CD4-positive, alpha-beta T cell treated with Interleukin-4 for 1 hour (primary cell): ENCODE data around the gene CTIF.

Experiments
- DNase-seq, 2 donors: peaks; one replicate each; pipeline ENCODE4 v3.0.0-alpha.2; 2020 to 2022

Gene CTIF

DNA sequence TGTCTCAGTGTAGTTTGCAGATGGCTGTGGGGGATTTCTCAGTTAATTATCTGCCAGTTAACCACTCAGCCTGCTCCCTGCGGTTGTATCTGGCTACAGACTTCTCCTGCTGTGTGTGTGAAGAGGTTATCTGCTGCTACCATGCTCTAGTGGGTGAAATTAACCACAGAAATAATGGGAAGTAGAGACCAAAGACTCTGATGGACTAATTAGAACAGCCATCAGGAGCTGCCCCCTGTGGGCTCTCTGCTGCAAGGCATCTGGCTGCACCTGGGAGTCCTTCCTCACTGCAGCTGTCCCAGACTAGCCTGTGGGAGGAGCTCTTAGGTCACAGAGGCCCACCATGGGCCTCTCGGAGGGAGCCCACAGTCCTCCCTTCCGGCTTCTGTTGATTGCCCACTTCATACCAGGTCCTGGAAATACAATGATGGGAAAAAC, 66.6 kb downstream of the CTIF start:
- DNase-seq: no peak

- DNase-seq: no peak
Observed at GRCh38 chr18:48607056-48607984, 68.5 kb downstream of the CTIF start.

DNA sequence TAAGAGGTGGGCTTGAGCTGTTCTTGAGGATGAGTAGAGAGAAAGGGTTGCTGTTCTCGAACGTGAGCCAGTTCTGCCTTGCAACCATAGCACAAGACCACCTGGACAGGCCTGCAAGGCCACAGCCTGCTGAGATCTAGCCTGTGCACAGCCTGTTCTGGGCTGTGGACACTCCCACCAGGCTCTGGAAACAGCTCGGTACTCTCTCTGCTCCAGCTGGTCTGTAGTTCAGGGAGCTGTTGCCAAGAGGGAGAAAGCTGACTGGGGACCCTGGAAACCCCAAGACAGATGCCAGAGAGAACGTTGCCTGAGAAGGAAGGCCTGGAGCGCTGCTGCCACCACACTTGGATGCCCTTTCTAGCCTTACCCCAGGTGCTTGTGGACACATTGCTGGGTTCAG, 69.8 kb downstream of the CTIF start:
- no peak for DNase-seq

DNA sequence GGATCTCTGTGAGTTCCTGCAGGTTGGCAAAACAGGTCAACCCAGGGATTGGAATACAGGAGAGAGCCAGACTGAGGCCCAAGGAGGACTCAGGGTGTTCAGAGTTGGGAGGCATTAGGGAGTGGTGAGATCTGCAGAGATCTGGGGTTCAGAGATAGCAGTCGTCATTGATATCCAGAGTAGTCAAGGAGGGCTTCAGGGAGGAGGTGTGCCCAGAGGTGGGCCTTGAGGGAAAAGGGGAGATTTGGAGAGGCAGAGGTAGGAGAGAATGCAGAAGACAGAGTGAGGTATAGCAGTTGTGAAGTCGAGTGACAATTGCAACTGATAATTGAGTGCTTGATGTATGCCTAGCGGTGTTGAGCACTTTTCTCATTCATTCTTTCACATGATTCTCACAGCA, 70.3 kb downstream of the CTIF start:
- no peak for DNase-seq

GRCh38 chr18:48609820-48610815, 71.3 kb downstream of the CTIF start:
- no peak for DNase-seq

DNA sequence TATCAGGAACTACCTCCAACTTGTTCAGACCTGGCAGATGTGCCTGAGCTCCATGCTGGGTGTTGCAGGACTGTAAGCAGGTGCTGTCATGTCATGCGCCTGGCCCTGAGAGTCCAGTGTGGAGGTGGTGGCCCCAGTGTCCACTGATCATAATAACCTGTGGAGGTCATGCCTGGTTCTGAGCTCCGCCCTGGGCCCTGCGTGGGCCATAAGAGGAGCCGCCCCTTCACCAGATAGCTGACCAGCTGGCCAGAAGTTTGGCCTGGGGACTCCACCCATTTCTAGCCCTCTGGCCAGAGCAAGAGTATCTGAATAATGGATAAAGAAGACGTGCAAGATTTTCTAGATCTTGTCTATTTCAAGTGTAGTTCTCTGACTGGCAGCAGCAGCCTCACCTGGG, 72.4 kb downstream of the CTIF start:
- DNase-seq: no peak

- no peak for DNase-seq
Observed at GRCh38 chr18:48611785-48612480, 73.1 kb downstream of the CTIF start.

DNA sequence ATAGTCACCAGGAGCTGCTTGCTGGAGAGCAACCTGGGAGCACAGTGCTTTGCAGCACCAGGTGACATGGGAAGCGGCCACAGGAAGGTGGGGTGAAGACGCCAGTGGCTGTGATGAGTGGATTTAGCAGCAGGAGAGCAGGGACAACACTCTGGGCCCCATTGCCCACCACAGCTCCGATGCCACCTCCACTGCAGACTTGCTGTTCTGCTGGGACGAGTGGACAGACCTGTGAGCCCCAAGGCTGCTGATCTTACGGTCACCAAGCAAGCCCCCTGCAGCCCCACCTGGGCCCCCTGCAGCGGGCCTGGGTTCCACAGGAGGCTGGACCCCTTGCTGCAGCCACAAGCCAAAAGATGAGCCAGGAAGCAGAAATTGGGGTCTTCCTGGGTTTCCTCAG, 73.7 kb downstream of the CTIF start:
- DNase-seq: no peak

GRCh38 chr18:48612917-48613316, 74.1 kb downstream of the CTIF start:
- no peak for DNase-seq

- DNase-seq: no peak
Observed at GRCh38 chr18:48613589-48614404, 75.0 kb downstream of the CTIF start.

- DNase-seq: no peak
Observed at GRCh38 chr18:48615566-48616401, 77.0 kb downstream of the CTIF start.

GRCh38 chr18:48616484-48617255, 77.8 kb downstream of the CTIF start:
- DNase-seq: no peak

- DNase-seq: no peak
Observed at GRCh38 chr18:48617844-48618497, 79.1 kb downstream of the CTIF start.

GRCh38 chr18:48619016-48619415, 80.2 kb downstream of the CTIF start:
- DNase-seq: no peak

DNA sequence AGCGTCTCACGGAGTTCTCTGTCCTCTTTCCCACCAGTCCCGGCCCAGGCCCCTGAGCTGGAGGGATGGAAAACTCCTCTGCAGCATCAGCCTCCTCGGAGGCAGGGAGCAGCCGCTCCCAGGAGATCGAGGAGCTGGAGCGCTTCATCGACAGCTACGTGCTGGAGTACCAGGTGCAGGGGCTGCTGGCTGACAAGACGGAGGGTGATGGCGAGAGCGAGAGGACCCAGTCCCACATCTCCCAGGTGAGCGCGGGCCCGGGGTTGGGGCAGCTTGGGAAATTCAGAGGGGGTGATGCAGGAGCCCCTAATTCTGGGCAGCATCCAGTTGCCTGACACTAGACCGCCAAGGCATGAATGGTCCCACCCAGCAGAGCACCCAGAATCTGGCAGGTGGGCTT, 80.7 kb downstream of the CTIF start:
- DNase-seq: no peak

DNA sequence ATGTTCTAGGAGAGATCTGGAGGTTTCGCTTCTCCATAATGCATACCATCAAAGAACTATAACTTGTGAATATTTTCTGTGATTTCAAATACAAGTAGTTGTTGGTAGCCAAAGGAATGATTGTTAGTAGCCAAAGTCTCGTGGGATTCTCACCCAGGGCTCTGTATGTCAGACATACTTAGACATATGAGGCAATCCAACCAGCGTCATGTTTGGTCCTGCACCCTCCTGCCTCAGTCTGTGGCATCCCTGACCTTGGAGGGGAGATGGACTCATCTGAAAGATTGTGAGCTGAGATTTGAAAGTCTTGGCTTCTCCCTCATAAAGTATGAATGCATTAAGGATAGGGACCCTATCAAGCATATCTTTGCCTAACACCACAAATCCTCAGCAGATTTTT, 81.2 kb downstream of the CTIF start:
- DNase-seq: no peak

DNA sequence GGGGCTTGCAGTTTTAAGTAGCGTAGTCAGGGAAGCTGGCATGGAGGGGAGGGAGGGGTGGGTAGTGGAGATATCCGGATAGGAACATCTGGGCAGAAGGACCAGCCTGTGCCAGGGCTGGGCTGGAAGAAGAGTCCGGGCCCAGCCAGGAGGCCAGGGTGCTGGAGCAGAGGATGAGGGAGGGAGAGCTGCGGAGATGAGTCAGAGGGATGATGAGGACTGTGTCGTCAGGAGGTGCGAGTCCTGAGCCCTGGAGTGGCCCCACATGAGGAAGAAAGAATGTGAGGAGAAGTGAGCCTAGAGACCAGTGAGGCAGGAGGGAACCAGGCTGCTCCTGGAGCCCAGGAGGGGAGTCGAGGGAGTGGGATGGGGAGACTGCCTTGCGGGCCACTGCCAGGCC, 82.4 kb downstream of the CTIF start:
- DNase-seq: no peak

- DNase-seq: no peak
Observed at GRCh38 chr18:48621815-48622555, 83.2 kb downstream of the CTIF start.

- DNase-seq: no peak
Observed at GRCh38 chr18:48622911-48623431, 84.1 kb downstream of the CTIF start.
